GM18907 (cell line): ENCODE results near the gene DNAH17.
"Not testable (repeated sequence)": the region's sequence is repeated elsewhere in the genome, so short reads cannot be mapped to it uniquely, and the experiment has no call there.

Source experiments
- ATAC-seq: cut with Tn5 transposase; IDR thresholded peaks from one replicate; pipeline ENCODE4 v1.9.1; 2021; ENCODE audit warnings: mild to moderate bottlenecking, moderate library complexity; ENCODE audit not compliant: unreplicated experiment

The DNAH17 gene

GRCh38 chr17:78484271-78485246 lies 92.6 kb downstream of the DNAH17 start:
- no peak for ATAC-seq

GRCh38 chr17:78479369-78479768 lies 97.8 kb downstream of the DNAH17 start:
- ATAC-seq = no peak

- ATAC-seq = no peak
Measured at GRCh38 chr17:78478757-78479297, 98.4 kb downstream of the DNAH17 start.

GRCh38 chr17:78477913-78478756 lies 99.1 kb downstream of the DNAH17 start:
- no peak for ATAC-seq

GRCh38 chr17:78476973-78477372 lies 100.2 kb downstream of the DNAH17 start:
- ATAC-seq = no peak

GRCh38 chr17:78476149-78476548 lies 101.0 kb downstream of the DNAH17 start:
- no peak for ATAC-seq

GRCh38 chr17:78475211-78475610 lies 102.0 kb downstream of the DNAH17 start:
- peak; percentile 10 for ATAC-seq

GRCh38 chr17:78474614-78475146 lies 102.5 kb downstream of the DNAH17 start:
- peak; percentile 68 for ATAC-seq

- ATAC-seq = no peak
Measured at GRCh38 chr17:78473951-78474613, 103.1 kb downstream of the DNAH17 start.

GRCh38 chr17:78472035-78472905 lies 104.9 kb downstream of the DNAH17 start:
- no peak for ATAC-seq

GRCh38 chr17:78471635-78472034 lies 105.6 kb downstream of the DNAH17 start:
- no peak for ATAC-seq

- no peak for ATAC-seq
Measured at GRCh38 chr17:78469443-78469842, 107.8 kb downstream of the DNAH17 start.

GRCh38 chr17:78468366-78468765 lies 108.8 kb downstream of the DNAH17 start:
- ATAC-seq = no peak

GRCh38 chr17:78466786-78467715 lies 110.1 kb downstream of the DNAH17 start:
- ATAC-seq = no peak

GRCh38 chr17:78466109-78466785 lies 110.9 kb downstream of the DNAH17 start:
- not testable (repeated sequence) for ATAC-seq

GRCh38 chr17:78462148-78462547 lies 115.0 kb downstream of the DNAH17 start:
- no peak for ATAC-seq

GRCh38 chr17:78461799-78462053 lies 115.5 kb downstream of the DNAH17 start:
- no peak for ATAC-seq
